Measurements from ENCODE around the gene RTKN.
"Not testable (repeated sequence)": the region's sequence is repeated elsewhere in the genome, so short reads cannot be mapped to it uniquely, and the experiment has no call there.

DNA sequence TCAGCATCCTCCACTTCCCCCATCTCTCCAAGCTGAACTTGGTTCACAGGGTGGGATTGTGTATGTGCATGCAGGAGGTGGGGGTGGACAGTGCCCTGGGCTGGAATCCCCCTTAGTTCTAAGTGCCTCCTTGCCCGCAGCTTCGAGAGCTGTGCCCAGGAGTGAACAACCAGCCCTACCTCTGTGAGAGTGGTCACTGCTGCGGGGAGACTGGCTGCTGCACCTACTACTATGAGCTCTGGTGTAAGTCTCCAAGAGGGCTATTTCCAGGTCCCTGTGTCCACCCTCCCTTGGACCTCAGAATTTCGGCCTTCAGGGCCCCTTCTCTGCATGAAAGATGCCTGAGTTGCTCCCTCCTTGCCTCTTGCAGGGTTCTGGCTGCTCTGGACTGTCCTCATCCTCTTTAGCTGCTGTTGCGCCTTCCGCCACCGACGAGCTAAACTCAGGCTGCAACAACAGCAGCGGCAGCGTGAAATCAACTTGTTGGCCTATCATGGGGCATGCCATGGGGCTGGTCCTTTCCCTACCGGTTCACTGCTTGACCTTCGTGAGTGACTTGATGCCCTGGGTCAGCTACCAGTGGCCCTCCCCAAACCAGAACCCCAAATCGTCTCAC, 17.9 kb upstream of the RTKN start:
- TF ChIP-seq, protein P1, sequence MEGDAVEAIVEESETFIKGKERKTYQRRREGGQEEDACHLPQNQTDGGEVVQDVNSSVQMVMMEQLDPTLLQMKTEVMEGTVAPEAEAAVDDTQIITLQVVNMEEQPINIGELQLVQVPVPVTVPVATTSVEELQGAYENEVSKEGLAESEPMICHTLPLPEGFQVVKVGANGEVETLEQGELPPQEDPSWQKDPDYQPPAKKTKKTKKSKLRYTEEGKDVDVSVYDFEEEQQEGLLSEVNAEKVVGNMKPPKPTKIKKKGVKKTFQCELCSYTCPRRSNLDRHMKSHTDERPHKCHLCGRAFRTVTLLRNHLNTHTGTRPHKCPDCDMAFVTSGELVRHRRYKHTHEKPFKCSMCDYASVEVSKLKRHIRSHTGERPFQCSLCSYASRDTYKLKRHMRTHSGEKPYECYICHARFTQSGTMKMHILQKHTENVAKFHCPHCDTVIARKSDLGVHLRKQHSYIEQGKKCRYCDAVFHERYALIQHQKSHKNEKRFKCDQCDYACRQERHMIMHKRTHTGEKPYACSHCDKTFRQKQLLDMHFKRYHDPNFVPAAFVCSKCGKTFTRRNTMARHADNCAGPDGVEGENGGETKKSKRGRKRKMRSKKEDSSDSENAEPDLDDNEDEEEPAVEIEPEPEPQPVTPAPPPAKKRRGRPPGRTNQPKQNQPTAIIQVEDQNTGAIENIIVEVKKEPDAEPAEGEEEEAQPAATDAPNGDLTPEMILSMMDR (conservative IDR thresholded peaks at IDR 0.05; ENCODE audit: low read depth, low read length) = not testable (repeated sequence)
- not testable (repeated sequence) for TF ChIP-seq EZH2 (IDR thresholded peaks at IDR 0.05; ENCODE audit: borderline replicate concordance, low read depth, low read length, poor library complexity, severe bottlenecking)

Data from A673 (cell line).